ENCODE data around the gene LLPH. TPM values are rescaled to one million over a fixed set of nuclear protein-coding genes. Genes with fewer than 3 reads are reported as not detected.

LLPH gene
- total and polyA plus RNA-seq, 9 donors, result 3.3 to 56.0 (median 21.5) TPM

DNA sequence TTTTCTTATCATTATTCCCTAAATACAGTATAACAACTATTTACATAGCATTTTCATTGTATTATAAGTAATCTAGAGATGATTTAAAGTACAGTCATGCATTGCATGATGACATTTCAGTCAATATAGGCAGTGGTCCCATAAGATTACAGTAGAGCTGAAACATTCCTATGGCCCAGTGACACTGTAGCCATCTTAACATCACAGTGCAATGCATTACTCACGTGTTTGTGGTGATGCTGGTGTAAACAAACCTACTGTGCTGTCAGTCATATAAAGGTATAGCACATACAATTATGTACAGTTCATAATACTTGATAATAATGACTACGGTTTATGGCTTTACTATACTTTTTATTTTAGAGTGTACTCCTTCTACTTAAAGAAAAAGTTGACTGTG is 13.3 kb downstream of the LLPH start:
- WGBS, 3 donors, result 83 to 92% (median 89%) methylated on average over 2 of the region's 2 CpGs
- no peak overlapping the region for H3K27ac ChIP-seq
- H3K9me3 ChIP-seq, result no peaks in the 10 kb centered on the region
- TF ChIP-seq POLR2A (IDR thresholded peaks at IDR 0.05) (no peak), EP300 (IDR thresholded peaks at IDR 0.05) (no peak)
- TF ChIP-seq, protein P1, sequence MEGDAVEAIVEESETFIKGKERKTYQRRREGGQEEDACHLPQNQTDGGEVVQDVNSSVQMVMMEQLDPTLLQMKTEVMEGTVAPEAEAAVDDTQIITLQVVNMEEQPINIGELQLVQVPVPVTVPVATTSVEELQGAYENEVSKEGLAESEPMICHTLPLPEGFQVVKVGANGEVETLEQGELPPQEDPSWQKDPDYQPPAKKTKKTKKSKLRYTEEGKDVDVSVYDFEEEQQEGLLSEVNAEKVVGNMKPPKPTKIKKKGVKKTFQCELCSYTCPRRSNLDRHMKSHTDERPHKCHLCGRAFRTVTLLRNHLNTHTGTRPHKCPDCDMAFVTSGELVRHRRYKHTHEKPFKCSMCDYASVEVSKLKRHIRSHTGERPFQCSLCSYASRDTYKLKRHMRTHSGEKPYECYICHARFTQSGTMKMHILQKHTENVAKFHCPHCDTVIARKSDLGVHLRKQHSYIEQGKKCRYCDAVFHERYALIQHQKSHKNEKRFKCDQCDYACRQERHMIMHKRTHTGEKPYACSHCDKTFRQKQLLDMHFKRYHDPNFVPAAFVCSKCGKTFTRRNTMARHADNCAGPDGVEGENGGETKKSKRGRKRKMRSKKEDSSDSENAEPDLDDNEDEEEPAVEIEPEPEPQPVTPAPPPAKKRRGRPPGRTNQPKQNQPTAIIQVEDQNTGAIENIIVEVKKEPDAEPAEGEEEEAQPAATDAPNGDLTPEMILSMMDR (IDR thresholded peaks at IDR 0.05), result no peak
- no peaks in the 10 kb centered on the region for H3K4me1 ChIP-seq (ENCODE audit: insufficient read depth)
- no peak for DNase-seq
- no peak overlapping the region for H3K4me3 ChIP-seq
- no peaks in the 10 kb centered on the region for H3K27me3 ChIP-seq
- no peaks in the 10 kb centered on the region for H3K36me3 ChIP-seq
- intact Hi-C loops (cut with DNase I), result no loop called here

DNA sequence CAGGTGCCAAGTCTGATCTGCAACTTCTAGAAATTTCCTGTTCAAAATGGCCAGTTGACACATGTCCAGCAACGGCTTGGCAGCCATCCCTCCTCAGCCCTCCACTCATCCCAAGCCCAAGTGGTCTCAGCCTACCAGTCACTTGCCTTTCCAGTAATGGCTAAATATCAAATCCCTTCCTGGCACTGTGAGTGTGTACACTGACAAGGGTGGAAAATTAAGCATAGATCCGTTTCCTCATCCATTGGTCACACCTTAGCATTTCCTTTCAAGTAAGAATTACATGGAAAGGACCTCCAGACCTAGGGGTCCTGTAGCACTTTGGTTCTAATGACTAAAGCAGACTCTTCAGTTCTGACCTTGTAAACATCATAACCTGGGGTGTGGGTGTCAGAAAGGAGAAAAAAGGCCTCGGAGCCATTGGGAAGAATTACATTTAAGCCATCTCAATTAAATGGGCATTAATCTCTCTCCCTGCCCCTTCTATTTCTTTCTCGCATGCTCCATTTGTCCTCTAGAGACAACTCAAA is 15.4 kb downstream of the LLPH start:
- Histone ChIP-seq H3K27me3 (no peaks in the 10 kb centered on the region), H3K4me1 (ENCODE audit: insufficient read depth) (no peaks in the 10 kb centered on the region), H3K9me3 (no peaks in the 10 kb centered on the region), H3K27ac (no peak overlapping the region), H3K4me3 (no peak overlapping the region), H3K36me3 (no peaks in the 10 kb centered on the region)
- WGBS, 3 donors, result 83 to 90% (median 87%) methylated on average over 4 of the region's 4 CpGs
- DNase-seq, result no peak
- TF ChIP-seq EP300 (IDR thresholded peaks at IDR 0.05) (no peak), POLR2A (IDR thresholded peaks at IDR 0.05) (no peak)
- TF ChIP-seq, protein P1 (IDR thresholded peaks at IDR 0.05), result no peak
- intact Hi-C loops (cut with DNase I), result no loop called here

DNA sequence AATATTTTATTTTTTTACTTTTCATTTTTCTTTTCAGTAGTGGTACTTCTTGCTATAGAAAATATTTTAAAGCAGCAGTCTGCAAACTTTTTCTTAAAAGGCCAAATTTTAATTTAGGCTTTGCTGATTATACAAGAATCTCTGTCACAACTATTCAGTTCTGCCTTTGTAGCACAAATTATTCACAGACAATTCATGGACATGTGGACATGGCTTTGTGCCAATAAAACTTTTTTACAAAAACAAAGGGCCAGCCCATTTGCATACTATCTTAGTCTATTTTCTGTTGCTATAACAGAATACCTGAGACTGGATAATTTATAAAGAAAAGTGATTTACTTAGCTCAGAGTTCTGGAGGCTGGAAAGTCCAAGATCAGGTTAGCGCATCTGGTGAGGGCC is 17.1 kb downstream of the LLPH start:
- no peak overlapping the region for H3K27ac ChIP-seq
- no peaks in the 10 kb centered on the region for H3K4me1 ChIP-seq (ENCODE audit: insufficient read depth)
- WGBS, 3 donors, result 98 to 100% (median 98%) methylated on average over 1 of the region's 1 CpG
- H3K9me3 ChIP-seq, result no peaks in the 10 kb centered on the region
- no peak for DNase-seq
- intact Hi-C loops (cut with DNase I), result no loop called here
- no peaks in the 10 kb centered on the region for H3K27me3 ChIP-seq
- TF ChIP-seq POLR2A (IDR thresholded peaks at IDR 0.05) (no peak), EP300 (IDR thresholded peaks at IDR 0.05) (no peak)
- TF ChIP-seq, protein P1 (IDR thresholded peaks at IDR 0.05), result no peak
- no peaks in the 10 kb centered on the region for H3K36me3 ChIP-seq
- no peak overlapping the region for H3K4me3 ChIP-seq

GRCh38 chr12:66111605-66112004 is 18.9 kb downstream of the LLPH start:
- no peaks in the 10 kb centered on the region for H3K36me3 ChIP-seq
- no peaks in the 10 kb centered on the region for H3K9me3 ChIP-seq
- no peak overlapping the region for H3K4me3 ChIP-seq
- TF ChIP-seq POLR2A (IDR thresholded peaks at IDR 0.05) (no peak), EP300 (IDR thresholded peaks at IDR 0.05) (no peak)
- TF ChIP-seq, protein P1 (IDR thresholded peaks at IDR 0.05), result no peak
- no peak for DNase-seq
- no peak overlapping the region for H3K27ac ChIP-seq
- intact Hi-C loops (cut with DNase I), result no loop called here
- H3K27me3 ChIP-seq, result no peaks in the 10 kb centered on the region
- no peaks in the 10 kb centered on the region for H3K4me1 ChIP-seq (ENCODE audit: insufficient read depth)
